ENCODE measurements around the gene RAB6A. TPM values are rescaled to one million over a fixed set of nuclear protein-coding genes. Genes with fewer than 3 reads are reported as not detected.

The RAB6A gene
- total RNA-seq, 6 experiments from 2014 or later, result 91.7 to 130 (median 109) TPM

DNA sequence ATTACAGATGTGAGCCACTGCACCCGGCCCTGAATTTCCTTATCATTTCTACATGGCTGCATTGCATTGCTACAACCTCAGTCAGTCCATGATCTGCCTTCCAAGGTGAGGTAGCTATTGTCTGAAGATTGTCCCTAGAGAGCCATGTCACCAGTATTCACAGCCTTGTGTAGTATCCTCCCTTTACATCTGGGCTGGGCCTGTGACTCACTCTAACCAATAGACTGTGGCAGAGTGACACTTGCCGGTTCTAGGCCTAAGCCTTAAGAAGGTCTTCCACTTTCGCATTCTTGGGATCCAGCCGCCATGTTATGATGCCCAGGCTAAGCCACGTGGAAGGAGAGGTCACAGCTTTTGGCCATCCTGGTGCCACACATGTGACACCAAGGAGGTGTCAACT is 124.6 kb downstream of the RAB6A start:
- TF ChIP-seq, protein P1, sequence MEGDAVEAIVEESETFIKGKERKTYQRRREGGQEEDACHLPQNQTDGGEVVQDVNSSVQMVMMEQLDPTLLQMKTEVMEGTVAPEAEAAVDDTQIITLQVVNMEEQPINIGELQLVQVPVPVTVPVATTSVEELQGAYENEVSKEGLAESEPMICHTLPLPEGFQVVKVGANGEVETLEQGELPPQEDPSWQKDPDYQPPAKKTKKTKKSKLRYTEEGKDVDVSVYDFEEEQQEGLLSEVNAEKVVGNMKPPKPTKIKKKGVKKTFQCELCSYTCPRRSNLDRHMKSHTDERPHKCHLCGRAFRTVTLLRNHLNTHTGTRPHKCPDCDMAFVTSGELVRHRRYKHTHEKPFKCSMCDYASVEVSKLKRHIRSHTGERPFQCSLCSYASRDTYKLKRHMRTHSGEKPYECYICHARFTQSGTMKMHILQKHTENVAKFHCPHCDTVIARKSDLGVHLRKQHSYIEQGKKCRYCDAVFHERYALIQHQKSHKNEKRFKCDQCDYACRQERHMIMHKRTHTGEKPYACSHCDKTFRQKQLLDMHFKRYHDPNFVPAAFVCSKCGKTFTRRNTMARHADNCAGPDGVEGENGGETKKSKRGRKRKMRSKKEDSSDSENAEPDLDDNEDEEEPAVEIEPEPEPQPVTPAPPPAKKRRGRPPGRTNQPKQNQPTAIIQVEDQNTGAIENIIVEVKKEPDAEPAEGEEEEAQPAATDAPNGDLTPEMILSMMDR (IDR thresholded peaks at IDR 0.05), result no peak
- Mint-ChIP-seq H3K27ac (no peak overlapping the region), H3K36me3 (ENCODE audit: low read depth) (no peaks in the 10 kb centered on the region), H3K4me1 (ENCODE audit: low read depth) (no peaks in the 10 kb centered on the region), H3K9me3 (no peaks in the 10 kb centered on the region), H3K4me3 (no peak overlapping the region), H3K27me3 (ENCODE audit: insufficient read depth) (peaks cover 7% of the 10 kb centered on the region)
- no peak for DNase-seq

DNA sequence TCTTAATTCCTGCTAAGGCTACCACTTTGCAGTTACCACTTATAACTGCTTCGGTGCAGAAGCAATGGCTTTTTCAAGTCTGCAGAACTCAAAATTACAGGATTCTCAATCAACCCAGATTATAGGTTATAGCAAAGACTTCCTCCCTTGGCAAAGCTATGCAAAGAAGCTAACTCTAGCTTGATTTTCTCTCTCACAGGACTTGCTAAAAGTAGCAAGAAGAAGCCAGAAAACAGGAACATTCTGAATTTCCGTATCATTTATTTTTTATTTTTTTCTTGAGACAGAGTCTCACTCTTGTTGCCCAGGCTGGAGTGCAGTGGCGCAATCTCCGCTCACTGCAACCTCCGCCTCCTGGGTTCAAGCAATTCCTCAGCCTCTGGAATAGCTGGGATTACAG is 125.2 kb downstream of the RAB6A start:
- no peak overlapping the region for H3K4me3 Mint-ChIP-seq
- TF ChIP-seq, protein P1 (IDR thresholded peaks at IDR 0.05), result no peak
- H3K27me3 Mint-ChIP-seq (ENCODE audit: insufficient read depth), result peaks cover 7% of the 10 kb centered on the region
- H3K4me1 Mint-ChIP-seq (ENCODE audit: low read depth), result no peaks in the 10 kb centered on the region
- H3K27ac Mint-ChIP-seq, result no peak overlapping the region
- H3K9me3 Mint-ChIP-seq, result no peaks in the 10 kb centered on the region
- no peaks in the 10 kb centered on the region for H3K36me3 Mint-ChIP-seq (ENCODE audit: low read depth)
- DNase-seq, result no peak

DNA sequence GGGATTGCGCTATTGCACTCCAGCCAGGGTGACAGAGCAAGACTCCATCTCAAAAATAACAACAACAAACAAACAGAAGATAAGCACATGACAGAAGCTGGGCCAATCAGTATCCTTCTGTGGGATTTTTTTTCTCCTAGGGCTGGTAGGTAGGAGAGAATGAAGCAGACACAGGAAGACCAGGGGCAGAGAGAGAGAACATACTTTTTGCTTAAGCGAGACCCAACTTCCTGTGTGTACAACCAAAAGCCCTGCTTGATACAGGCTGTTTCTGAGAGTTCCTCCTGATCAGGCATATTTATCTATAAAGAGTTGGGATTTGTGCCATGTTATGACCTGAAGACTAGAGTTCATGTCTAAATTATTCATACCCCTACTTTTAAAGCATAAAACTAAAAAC is 126.9 kb downstream of the RAB6A start:
- Mint-ChIP-seq H3K4me3 (no peak overlapping the region), H3K4me1 (ENCODE audit: low read depth) (no peaks in the 10 kb centered on the region), H3K27me3 (ENCODE audit: insufficient read depth) (peaks cover 13% of the 10 kb centered on the region), H3K9me3 (no peaks in the 10 kb centered on the region), H3K36me3 (ENCODE audit: low read depth) (no peaks in the 10 kb centered on the region), H3K27ac (no peak overlapping the region)
- no peak for DNase-seq
- TF ChIP-seq, protein P1 (IDR thresholded peaks at IDR 0.05), result no peak

DNA sequence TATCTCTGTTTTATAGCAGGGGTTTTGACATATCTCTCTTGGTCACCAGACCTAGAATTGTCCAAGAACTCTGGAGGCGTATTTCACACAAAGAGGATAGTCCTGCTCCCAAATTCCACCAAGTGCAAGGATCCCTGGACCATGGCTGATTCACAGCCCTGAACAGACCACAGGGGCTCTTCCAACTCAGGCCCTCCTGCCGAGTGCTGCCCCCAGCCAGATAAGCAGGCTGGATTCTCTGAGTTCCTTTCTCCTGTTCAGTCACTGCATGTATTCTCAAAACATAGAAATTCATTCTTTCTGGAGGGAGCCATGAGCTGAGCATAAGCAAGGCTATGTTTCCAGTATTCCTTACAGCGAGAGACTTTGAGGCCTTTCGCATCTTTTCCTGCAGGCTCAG is 127.9 kb downstream of the RAB6A start:
- H3K36me3 Mint-ChIP-seq (ENCODE audit: low read depth), result no peaks in the 10 kb centered on the region
- H3K4me1 Mint-ChIP-seq (ENCODE audit: low read depth), result no peaks in the 10 kb centered on the region
- H3K9me3 Mint-ChIP-seq, result no peaks in the 10 kb centered on the region
- H3K27ac Mint-ChIP-seq, result no peak overlapping the region
- TF ChIP-seq, protein P1 (IDR thresholded peaks at IDR 0.05), result no peak
- DNase-seq, result no peak
- peaks cover 11% of the 10 kb centered on the region for H3K27me3 Mint-ChIP-seq (ENCODE audit: insufficient read depth)
- no peak overlapping the region for H3K4me3 Mint-ChIP-seq

- H3K4me3 Mint-ChIP-seq, result no peak overlapping the region
- no peaks in the 10 kb centered on the region for H3K36me3 Mint-ChIP-seq (ENCODE audit: low read depth)
- DNase-seq, result no peak
- TF ChIP-seq, protein P1 (IDR thresholded peaks at IDR 0.05), result no peak
- no peak overlapping the region for H3K27ac Mint-ChIP-seq
- no peaks in the 10 kb centered on the region for H3K9me3 Mint-ChIP-seq
- H3K27me3 Mint-ChIP-seq (ENCODE audit: insufficient read depth), result peaks cover 8% of the 10 kb centered on the region
- peaks cover 5% of the 10 kb centered on the region; the same call in 1 of the 2 replicates for H3K4me1 Mint-ChIP-seq (ENCODE audit: low read depth)
These were observed 131.0 kb downstream of the RAB6A start for GRCh38 chr11:73629907-73630306.

Measured in HFFc6 (cell line).